T-helper 17 cell (primary cell): ENCODE data around the gene ADAMTS2. TPM values are rescaled to one million over a fixed set of nuclear protein-coding genes. Genes with fewer than 3 reads are reported as not detected.
A peak's percentile ranks its signal among the peaks of the same experiment; 100 is the strongest.

ENCODE experiments used
- ATAC-seq: fragments of 150-1000 bp; cut with Tn5 transposase; 2 replicates; pipeline ENCODE4 v1.10.0; 2021; ENCODE audit warnings: mild to moderate bottlenecking, moderate library complexity
- DNase-seq, 3 donors: peaks; one replicate each; pipeline versions ENCODE4 v3.0.0 to v3.0.0-alpha.2; 2020 to 2021
- H3K9me3 ChIP-seq: one replicate; pipeline ENCODE4 v1.7.0; 2013; ENCODE audit warnings: low read length, mild to moderate bottlenecking; ENCODE audit not compliant: control insufficient read depth, poor library complexity, severe bottlenecking
- H3K27ac Mint-ChIP-seq: one replicate; pipeline ENCODE4 v1.8.0; 2022; ENCODE audit warnings: mild to moderate bottlenecking, moderate library complexity, mixed read lengths
- H3K27me3 Mint-ChIP-seq: one replicate; pipeline ENCODE4 v1.8.0; 2022; ENCODE audit warnings: mixed read lengths
- H3K36me3 Mint-ChIP-seq: one replicate; pipeline ENCODE4 v1.8.0; 2022; ENCODE audit warnings: low read depth, mixed read lengths
- H3K4me1 Mint-ChIP-seq: one replicate; pipeline ENCODE4 v1.8.0; 2022; ENCODE audit warnings: mild to moderate bottlenecking, mixed read lengths
- H3K4me3 Mint-ChIP-seq: one replicate; pipeline ENCODE4 v1.8.0; 2022; ENCODE audit warnings: mild to moderate bottlenecking, moderate library complexity, mixed read lengths
- total RNA-seq, 4 donors: library from RNA in 2 of 4; stranded (reverse) in 2 of 4; gene quantifications; one replicate each; pipeline ENCODE4 v1.2.3 and lab custom pipeline; 2022 to 2026

The ADAMTS2 gene
- total RNA-seq, 2 donors from 2014 or later: not detected

DNA sequence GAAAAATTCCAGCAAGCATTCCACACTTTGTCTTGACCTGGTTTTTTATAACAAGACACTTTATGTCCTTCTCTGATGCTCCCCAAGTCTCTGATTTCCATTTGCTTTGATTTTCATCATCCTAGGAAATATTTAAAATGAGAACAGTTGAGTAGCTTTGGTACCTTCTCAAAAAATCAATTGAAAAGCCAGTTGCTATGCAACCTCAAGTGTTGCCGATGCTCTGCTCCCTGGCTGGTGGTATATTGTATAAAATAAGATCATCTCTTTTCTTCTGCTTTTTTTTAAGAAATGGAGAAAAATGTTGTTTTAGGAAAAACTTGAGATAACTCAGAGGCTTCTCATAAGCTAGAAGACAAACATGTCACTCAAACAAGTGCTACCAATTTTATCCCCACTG lies 175.4 kb downstream of the ADAMTS2 start:
- Mint-ChIP-seq H3K4me1 (peaks cover 6% of the 10 kb centered on the region), H3K36me3 (no peaks in the 10 kb centered on the region), H3K27me3 (peaks cover 11% of the 10 kb centered on the region), H3K4me3 (no peak overlapping the region), H3K27ac (no peak overlapping the region)
- no peak for DNase-seq
- H3K9me3 ChIP-seq: no peaks in the 10 kb centered on the region
- no peak for ATAC-seq

DNA sequence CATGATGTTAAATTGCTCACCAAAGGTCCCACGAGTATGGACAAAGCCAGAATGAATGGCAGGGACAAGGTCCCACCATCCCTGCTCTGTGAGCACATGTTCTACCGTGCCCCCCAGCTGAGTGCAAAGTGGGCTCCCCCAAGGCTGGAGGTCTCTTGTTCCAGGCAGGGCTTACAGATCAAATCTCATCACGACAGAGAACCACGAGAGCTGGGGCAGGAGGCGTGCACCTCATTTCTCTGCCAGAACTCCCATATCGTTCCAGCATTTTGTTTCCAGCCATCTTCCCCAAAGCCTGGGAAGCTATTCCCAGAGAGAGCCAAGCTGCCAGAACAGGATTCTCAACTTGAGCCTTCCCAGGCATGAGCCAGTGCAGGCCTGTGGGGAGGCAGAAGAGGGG lies 176.6 kb downstream of the ADAMTS2 start:
- ATAC-seq (no peak), DNase-seq (no peak)
- Mint-ChIP-seq H3K36me3 (no peaks in the 10 kb centered on the region), H3K27ac (no peak overlapping the region), H3K4me3 (no peak overlapping the region), H3K27me3 (peaks cover 16% of the 10 kb centered on the region), H3K4me1 (peaks cover 8% of the 10 kb centered on the region)
- H3K9me3 ChIP-seq: no peaks in the 10 kb centered on the region

DNA sequence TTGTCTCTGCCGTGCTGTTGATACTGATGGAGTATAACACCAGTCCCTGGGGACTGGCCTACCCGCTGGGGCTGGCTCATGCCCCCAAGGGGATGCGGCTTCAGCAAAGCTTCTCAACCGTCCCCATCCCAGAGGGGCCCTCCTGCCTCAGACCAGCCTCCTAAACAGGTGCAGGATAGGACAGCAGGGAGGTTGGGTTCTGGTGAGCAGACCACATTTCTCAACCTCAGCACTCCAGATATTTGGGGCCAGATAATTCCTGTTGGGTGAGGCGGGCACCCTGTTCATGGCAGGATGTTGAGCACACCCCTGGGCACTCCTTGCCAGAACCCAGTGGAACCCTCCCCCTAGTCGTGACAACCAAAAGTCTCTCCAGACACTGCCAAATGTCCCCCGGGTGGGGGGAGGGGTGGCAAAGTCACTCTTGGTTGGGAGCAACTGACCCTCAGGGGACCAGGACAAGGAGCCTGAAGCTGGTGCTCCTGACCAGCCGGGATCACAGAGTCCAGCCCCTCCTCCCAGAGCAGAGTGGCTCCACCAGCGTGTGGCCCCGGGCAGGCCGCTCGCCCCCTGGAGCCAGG lies 177.3 kb downstream of the ADAMTS2 start:
- Mint-ChIP-seq H3K4me3 (peak overlapping the region; percentile 47), H3K36me3 (no peaks in the 10 kb centered on the region), H3K27ac (no peak overlapping the region), H3K4me1 (peaks cover 8% of the 10 kb centered on the region), H3K27me3 (peaks cover 16% of the 10 kb centered on the region)
- DNase-seq: no peak
- no peak for ATAC-seq
- no peaks in the 10 kb centered on the region for H3K9me3 ChIP-seq

DNA sequence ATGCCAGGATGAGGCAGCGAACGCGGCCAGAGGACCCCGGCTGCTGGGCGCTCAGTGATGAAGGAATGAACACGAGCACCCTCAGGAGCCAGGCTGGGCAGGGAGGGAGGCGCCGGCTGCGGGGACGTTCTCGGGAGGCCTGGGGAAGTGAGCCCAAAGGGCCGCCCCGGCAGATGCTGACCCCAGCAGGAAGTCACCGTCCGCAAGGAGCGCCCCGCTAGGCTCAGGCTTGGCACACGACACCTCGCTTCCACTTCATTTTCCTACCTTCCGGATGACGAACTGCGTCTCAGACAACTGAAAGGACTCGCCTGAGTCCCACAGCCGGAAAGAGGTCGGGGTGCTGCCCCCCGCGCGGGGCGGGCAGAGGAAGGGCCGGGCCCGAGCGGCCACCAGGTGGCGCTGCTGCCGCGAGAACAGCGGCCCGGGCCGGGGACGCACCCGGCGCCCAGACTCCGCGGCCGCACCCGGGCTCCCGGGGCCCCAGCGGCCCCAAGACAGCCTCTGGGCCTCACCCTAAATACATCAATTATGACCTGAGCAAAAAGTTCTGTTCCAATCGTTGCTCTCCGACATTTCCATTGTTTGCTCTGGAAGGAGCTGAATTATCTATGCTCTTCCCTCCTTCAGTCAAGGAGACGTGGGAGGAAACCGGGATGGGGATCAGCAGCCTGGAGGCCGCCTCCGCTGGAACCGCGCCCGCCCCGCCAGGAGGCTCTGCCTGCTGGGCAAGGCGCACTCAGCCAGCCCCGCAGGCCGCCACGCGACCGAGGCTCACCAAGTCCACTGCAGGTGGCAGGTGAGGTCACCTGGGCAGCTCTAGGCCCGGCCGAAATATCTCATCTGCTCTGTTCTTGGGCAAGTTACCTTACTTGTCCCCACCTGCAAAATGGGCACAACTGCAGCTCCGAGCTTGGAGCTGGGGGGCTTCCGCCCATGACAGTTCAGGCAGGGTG lies 178.1 kb downstream of the ADAMTS2 start:
- DNase-seq: peak; percentile 26 to 58 (median 47)
- H3K4me3 Mint-ChIP-seq: peak overlapping the region; percentile 59
- H3K9me3 ChIP-seq: no peaks in the 10 kb centered on the region
- H3K27ac Mint-ChIP-seq: no peak overlapping the region
- H3K27me3 Mint-ChIP-seq: peaks cover 16% of the 10 kb centered on the region
- peak; percentile 80 for ATAC-seq
- no peaks in the 10 kb centered on the region for H3K36me3 Mint-ChIP-seq
- peaks cover 8% of the 10 kb centered on the region for H3K4me1 Mint-ChIP-seq

DNA sequence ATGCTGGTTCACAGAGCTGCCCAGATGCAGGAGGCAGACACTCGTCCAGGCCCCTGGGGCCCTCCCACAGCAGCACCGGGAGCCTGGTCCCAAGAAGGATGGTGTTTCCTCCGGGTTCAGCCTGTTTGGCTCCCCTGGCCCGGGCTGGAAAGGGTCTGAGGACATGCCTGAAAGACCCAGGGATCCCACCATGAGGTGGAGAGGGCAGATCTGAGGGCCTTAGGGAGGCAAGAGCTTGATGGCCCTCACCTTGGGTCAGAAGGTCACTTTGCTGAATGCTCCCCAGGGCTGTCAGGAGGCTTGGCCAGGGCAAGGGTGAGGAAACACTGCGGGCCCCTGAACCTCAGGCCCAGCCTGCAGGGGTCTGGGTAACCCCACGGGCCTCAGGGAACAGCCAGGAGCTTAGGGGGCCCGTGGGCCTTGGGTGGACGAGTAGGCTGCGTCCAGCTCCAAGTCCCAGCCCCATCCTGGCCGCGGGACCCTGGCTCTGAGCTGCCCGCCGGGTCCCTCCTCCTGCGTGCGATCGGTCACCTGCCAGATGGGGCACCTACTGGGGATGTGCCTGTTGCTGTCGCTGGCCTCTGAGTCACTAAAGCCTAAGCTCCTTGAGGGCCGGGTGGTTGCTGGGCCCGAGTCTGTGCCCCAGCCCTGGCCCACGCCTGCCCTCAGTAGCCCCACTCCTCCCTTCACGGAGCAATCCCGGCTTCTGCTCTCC lies 178.9 kb downstream of the ADAMTS2 start:
- no peak for ATAC-seq
- H3K4me3 Mint-ChIP-seq: no peak overlapping the region

DNA sequence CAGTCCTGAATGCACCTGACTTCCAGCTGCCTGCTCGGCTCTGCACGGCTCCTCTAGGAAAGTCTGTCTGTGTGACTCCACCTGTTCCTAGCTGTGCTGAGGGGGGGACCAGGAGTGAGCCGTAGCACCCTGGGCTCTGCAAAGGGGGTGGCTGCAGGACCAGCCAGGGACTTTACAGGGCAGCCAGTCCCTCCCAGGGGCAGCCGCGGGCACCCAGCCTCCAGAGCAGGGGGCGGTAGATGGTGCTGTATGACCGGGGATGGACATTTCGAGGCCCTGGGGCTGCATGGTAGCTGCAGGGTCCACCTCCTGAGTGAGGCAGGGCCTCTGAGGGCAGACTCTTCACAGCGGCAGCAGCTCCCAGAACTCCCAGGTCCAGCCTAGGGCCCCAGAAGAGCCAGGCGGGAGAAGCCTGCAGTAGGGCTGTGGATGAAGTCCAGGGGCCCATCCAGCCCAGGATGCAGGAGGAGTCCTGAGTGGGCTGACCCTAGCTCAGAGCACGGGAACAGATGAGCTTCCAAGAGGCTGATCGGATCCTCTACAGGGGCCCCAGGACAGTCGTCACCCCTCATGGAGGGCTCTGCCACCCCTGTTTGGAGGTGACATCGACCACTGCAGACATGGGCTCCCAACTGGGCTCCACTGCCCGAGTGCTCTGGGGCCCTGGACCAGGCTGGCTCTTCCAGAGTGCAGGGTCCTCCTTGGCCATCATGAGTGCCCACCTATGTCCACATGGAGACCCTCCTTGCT lies 179.7 kb downstream of the ADAMTS2 start:
- Mint-ChIP-seq H3K27me3 (peaks cover 6% of the 10 kb centered on the region), H3K36me3 (no peaks in the 10 kb centered on the region), H3K27ac (no peak overlapping the region), H3K4me3 (no peak overlapping the region), H3K4me1 (peaks cover 8% of the 10 kb centered on the region)
- DNase-seq (no peak), ATAC-seq (no peak)
- H3K9me3 ChIP-seq: no peaks in the 10 kb centered on the region

More for the DNA sequence above, 178.9 kb downstream of the ADAMTS2 start:
- Mint-ChIP-seq H3K36me3 (no peaks in the 10 kb centered on the region), H3K27me3 (peaks cover 13% of the 10 kb centered on the region), H3K4me1 (peaks cover 8% of the 10 kb centered on the region), H3K27ac (no peak overlapping the region)
- H3K9me3 ChIP-seq: no peaks in the 10 kb centered on the region
- DNase-seq: no peak

DNA sequence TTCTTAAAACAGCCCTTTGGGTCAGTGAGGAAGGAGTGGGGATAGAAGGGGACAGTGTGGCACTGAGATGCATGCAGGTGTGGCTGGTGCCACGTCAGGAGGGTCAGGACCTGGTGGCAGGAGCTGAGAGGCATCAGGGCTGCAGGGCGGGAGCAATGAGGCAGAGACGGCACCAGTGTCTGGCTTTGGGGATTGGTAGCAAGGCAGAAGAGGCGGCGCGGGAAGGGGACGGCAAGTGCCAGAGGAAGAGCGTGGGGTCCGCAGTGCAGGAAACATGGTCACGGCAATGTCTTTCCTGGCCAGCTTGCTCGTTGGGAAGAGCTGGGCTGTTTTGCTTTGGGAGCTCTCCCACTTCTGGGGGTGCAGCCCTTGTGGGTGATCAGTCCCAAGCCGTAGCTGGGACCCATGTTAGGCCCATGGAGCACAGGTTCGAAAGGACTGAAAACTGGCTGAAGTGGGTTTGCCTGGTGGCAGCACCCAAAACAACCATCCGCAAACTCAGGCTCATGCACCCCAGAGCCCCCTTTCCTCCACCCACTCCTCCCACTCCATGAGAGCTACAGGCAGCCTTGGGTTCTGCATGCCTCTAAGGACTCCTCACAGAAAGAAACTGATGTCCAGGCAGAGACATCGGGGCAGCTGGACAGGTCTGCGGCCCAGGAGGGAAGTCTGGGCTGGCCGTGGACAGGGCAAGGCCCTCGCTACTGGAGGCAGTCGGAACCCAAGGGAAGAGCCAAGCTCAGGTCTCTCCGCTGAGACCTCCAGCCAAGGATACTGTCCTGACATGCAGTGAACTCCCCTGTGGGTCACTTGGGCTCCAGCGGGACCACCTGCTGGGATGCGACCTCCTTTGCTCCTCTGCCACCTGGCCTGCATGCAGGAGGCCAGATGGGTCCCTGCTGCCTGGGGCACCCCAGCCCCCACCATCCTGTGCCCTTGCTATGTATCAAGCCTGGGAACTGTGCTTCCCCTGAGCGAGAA lies 180.6 kb downstream of the ADAMTS2 start:
- H3K4me3 Mint-ChIP-seq: no peak overlapping the region
- no peaks in the 10 kb centered on the region for H3K9me3 ChIP-seq
- no peaks in the 10 kb centered on the region for H3K36me3 Mint-ChIP-seq
- peaks cover 6% of the 10 kb centered on the region for H3K27me3 Mint-ChIP-seq
- no peak for ATAC-seq
- peaks cover 8% of the 10 kb centered on the region for H3K4me1 Mint-ChIP-seq
- DNase-seq: no peak
- H3K27ac Mint-ChIP-seq: no peak overlapping the region

DNA sequence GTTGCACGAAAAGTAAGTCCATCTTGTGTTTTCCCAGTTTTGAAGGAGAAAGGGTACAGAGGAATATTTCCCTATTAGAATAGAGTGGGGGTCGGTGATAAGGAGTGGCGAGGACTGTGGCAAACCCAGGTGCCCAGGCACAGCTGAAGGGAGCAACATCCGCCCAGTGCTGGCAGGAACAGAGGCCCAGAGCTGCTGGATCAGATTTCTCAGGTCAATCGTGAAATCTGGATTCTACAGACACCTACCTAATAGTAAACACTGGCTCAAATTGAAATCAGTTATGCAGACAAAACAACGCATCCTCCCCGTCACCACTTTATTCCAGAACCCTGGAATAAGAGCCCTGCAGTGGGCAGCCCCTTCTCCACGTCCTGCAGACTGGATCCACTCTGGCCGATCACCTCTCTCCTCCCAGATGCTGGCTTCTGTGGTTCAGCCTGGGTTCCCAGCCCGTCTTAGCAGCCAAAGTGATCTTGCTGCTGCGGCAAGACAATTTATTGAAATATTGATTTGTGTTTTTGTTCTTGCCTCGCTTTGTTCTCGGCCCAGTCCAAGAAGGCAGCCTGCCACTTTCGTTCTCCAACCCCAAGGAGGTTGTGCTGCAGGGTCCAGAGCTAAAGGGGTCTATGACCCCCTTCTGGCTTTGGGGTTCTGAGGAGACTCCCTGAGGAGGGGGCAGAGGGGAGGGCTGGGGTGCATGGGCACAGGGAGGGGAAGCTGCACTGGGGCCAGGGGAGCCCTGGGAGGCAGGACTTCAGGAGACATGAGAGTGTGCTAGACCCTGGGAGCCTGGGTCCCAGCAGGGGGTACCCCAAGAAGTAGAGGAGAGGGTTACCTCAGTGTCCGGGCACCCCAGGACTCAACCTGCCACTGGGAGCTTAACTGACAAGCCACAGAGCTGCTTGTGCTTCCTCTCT lies 181.8 kb downstream of the ADAMTS2 start:
- Mint-ChIP-seq H3K4me1 (peaks cover 8% of the 10 kb centered on the region), H3K4me3 (no peak overlapping the region), H3K27ac (no peak overlapping the region), H3K36me3 (no peaks in the 10 kb centered on the region), H3K27me3 (peaks cover 9% of the 10 kb centered on the region)
- no peaks in the 10 kb centered on the region for H3K9me3 ChIP-seq
- DNase-seq (no peak), ATAC-seq (no peak)

DNA sequence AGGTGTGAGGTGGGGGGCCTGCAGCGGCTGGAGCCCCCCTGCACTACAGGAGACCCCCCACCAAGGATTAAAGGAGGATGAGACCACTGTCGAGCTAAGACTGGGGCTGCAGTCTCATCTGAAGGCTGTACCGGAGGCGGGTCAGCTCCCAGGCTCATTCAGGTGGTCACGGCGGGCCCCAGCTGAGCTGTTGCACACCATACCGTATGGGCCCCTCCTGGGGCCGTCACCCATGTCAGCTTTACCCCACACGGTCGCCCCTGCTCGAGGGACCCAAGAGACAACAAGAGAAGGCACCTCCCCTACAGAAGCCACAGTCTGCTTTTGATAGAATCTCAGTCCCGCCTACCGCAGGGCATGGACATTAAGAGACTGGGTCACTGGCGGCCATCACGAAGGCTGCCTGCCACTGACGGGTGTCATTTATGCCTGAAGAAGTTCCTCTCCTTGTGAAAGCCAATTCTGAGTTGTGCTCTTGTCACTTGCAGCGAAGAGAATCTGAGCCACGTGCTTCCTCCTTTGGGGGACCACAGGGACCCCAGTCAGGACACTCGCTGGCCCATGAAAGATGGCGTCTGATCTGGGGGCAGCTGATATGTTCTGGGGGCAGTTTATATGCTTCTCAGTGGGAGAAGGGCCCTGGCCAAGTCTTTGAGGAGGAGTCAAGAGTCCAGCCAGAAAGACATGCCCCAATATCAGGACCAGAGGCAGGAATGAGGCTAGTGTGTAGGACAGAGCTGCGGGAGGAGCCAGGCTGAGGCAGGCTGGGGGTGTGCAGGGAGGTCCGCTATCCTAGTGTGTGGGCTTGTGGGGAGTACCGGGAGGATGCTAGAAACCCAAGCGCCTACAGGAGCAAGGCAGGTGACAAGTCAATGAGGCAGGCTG lies 182.7 kb downstream of the ADAMTS2 start:
- no peak overlapping the region for H3K4me3 Mint-ChIP-seq
- DNase-seq (no peak), ATAC-seq (no peak)
- peaks cover 5% of the 10 kb centered on the region for H3K4me1 Mint-ChIP-seq
- no peak overlapping the region for H3K27ac Mint-ChIP-seq
- H3K9me3 ChIP-seq: no peaks in the 10 kb centered on the region
- peaks cover 16% of the 10 kb centered on the region for H3K27me3 Mint-ChIP-seq
- H3K36me3 Mint-ChIP-seq: no peaks in the 10 kb centered on the region

DNA sequence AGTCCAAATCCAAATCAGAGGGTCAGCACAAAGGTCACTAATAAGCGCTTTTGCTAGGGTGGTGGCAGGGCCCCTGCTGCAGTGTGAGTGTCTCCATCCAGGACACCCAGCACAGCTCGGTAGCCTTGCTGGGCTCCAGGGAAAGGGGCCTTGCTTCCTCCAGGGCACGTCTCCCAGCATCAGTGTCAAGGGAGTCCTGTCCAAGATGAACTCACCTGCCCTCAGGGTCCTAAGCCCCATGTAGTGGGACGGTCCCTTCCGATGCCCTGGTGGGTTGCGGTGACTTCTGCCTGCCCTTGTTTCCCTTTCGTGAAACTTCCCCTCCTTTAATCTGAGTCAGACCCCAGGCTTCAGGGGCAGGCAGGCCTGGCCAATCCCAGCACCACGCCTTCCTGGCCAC lies 183.4 kb downstream of the ADAMTS2 start:
- peaks cover 16% of the 10 kb centered on the region for H3K27me3 Mint-ChIP-seq
- H3K4me1 Mint-ChIP-seq: peaks cover 2% of the 10 kb centered on the region
- ATAC-seq (no peak), DNase-seq (no peak)
- H3K4me3 Mint-ChIP-seq: no peak overlapping the region
- H3K9me3 ChIP-seq: no peaks in the 10 kb centered on the region
- H3K27ac Mint-ChIP-seq: no peak overlapping the region
- H3K36me3 Mint-ChIP-seq: no peaks in the 10 kb centered on the region

DNA sequence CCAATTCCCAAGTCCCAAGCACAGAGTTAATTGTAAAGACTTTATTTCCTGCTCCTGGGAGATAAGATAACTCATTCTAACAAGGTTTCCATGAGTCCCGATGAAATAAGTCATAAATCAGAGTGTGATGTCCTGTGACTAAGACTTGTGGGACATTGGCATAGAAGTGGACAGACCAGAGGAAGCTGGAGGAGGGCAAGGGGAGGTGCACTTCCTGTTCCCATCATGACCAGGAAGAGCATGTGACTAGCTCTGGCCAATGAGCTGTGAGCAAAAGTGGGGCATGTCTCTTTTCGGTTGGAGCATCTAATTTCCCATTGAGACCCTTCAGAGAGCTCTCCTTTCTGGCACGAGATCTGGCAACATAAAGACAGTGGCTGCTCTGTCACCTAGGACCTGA lies 184.7 kb downstream of the ADAMTS2 start:
- H3K4me1 Mint-ChIP-seq: peaks cover 2% of the 10 kb centered on the region
- no peak overlapping the region for H3K27ac Mint-ChIP-seq
- H3K9me3 ChIP-seq: no peaks in the 10 kb centered on the region
- peaks cover 22% of the 10 kb centered on the region for H3K27me3 Mint-ChIP-seq
- DNase-seq: no peak
- no peaks in the 10 kb centered on the region for H3K36me3 Mint-ChIP-seq
- H3K4me3 Mint-ChIP-seq: no peak overlapping the region
- ATAC-seq: no peak
